ENCODE results near the gene STK33.

Gene STK33

DNA sequence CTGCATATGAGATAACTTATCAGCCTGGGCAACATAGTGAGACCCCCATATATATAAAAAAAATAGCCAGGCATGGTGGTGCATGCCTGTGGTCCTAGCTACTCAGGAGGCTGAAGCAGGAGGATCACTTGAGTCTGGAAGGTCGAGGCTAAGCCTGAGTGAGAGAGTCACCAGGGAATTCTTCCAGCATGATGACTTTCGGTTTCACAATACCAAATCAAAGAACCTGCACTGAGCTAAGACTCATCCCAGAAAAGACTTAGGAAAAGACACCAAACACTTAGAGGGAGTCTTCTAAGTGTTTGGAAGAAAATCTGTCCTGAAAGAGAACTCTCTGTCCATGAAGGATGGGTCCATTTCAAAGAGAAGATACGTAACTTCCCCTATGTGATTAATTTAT lies 12.7 kb downstream of the STK33 start:
- in situ Hi-C loops (cut with HindIII; ENCODE audit: low sequenced_read_pairs): no loop called here
- DNase-seq (ENCODE audit: low read depth): no peak
- TF ChIP-seq, protein P1, sequence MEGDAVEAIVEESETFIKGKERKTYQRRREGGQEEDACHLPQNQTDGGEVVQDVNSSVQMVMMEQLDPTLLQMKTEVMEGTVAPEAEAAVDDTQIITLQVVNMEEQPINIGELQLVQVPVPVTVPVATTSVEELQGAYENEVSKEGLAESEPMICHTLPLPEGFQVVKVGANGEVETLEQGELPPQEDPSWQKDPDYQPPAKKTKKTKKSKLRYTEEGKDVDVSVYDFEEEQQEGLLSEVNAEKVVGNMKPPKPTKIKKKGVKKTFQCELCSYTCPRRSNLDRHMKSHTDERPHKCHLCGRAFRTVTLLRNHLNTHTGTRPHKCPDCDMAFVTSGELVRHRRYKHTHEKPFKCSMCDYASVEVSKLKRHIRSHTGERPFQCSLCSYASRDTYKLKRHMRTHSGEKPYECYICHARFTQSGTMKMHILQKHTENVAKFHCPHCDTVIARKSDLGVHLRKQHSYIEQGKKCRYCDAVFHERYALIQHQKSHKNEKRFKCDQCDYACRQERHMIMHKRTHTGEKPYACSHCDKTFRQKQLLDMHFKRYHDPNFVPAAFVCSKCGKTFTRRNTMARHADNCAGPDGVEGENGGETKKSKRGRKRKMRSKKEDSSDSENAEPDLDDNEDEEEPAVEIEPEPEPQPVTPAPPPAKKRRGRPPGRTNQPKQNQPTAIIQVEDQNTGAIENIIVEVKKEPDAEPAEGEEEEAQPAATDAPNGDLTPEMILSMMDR (IDR thresholded peaks at IDR 0.05; ENCODE audit: low read depth, low read length, missing control alignments): no peak
- no peak overlapping the region for H3K4me3 ChIP-seq (ENCODE audit: low read depth, low read length)

DNA sequence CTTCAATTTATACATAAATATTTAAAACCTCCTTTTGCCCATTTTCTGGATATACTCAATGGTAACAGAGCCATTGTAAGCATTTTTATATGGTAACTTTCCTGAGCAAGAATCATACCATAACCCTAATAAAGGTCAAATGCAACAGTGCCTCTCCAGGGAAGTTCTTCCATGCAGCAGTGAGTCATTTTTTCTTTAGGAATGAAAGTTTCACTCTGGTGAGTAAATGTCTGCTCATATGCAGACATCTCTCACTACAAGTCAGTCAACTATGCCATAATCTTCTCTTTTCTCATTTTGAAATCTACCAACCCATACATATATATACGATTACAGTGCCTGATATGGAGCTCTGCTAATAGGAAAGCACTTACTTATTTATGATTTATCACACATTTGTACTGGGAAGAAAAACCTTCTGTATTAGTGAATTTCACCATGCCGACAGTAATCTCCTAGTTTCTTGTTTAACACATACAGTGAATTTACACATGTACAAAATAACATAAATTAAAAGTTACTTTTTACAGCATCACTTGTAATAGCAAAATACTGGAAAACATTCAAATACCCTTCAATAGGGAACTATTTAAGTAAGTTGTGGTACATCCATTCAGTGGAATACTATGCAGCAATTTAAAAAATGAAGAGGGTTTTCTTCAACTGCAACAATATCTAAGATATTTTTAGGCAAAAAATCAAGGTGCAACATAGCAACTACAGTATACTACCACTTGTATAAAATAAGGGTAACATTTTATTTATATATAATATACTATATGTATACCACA lies 16.0 kb downstream of the STK33 start:
- in situ Hi-C loops (cut with HindIII; ENCODE audit: low sequenced_read_pairs): no loop called here
- no peak for DNase-seq (ENCODE audit: low read depth)
- no peak overlapping the region for H3K4me3 ChIP-seq (ENCODE audit: low read depth, low read length)
- TF ChIP-seq, protein P1 (IDR thresholded peaks at IDR 0.05; ENCODE audit: low read depth, low read length, missing control alignments): no peak

DNA sequence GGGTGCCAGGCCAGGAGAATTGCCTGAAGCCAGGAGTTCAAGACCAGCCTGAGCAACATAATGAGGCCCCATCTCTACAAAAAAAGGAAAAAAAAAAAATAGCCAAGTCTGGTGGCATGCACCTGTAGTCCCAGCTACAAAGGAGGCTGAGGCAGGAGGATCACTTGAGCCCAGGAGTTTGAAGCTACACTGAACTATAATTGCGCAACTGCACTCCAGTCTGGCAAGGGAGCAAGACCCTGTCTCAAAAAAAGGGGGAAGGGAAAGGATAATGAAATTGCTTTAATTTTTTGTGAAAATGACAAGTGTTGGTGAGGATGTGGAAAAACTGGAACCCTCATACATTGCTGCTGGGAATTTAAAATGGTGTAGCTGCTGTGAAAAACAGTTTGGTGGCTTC lies 19.2 kb downstream of the STK33 start:
- DNase-seq (ENCODE audit: low read depth): no peak
- no peak overlapping the region for H3K4me3 ChIP-seq (ENCODE audit: low read depth, low read length)
- TF ChIP-seq, protein P1 (IDR thresholded peaks at IDR 0.05; ENCODE audit: low read depth, low read length, missing control alignments): no peak
- in situ Hi-C loops (cut with HindIII; ENCODE audit: low sequenced_read_pairs): no loop called here

DNA sequence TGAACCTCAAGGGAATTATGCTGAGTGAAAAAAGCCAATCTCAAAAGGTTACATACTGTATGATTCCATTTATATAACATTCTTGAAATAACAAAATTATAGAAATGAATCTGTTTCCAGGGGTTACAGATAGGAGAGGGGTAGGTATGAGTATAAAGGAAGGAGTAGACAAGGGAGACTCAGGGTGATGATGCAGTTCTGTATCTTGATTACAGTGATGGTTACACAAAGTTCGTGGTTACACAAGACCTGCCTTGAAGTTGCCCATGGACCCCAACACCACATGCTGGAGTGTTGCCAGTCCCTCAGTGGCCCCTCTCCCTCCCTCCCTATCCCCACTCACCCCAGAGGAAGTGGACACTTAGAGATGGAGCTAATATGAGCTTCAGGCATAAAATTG lies 20.3 kb downstream of the STK33 start:
- in situ Hi-C loops (cut with HindIII; ENCODE audit: low sequenced_read_pairs): no loop called here
- H3K4me3 ChIP-seq (ENCODE audit: low read depth, low read length): no peak overlapping the region
- TF ChIP-seq, protein P1 (IDR thresholded peaks at IDR 0.05; ENCODE audit: low read depth, low read length, missing control alignments): no peak
- DNase-seq (ENCODE audit: low read depth): no peak

DNA sequence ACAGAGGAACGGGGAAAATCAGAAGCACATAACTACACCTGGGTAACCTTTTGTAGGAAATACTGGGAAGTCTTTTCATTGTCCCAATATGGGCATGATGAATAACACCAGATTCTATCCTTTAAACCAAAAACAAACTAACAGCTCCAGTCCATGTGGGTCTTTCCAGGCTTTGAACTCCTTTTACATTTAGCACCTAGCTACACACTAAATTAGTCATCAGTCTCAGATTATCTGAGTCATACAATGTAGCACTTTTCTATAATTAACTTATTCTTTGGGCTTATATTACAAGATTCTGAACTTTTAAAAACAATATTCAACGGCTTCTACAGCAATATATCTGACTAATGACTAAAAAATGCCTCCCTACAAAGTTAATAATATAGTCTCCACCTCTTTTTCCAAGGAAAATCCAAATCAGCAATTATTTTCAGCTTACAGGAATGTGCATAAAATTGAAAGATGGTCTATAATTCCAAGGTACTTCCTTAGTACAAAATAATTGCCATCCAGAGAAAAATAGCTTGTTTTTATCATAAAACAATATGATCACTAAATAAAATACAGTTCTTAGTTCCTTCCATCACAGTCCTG lies 26.3 kb downstream of the STK33 start:
- in situ Hi-C loops (cut with HindIII; ENCODE audit: low sequenced_read_pairs): no loop called here
- no peak overlapping the region for H3K4me3 ChIP-seq (ENCODE audit: low read depth, low read length)
- TF ChIP-seq, protein P1 (IDR thresholded peaks at IDR 0.05; ENCODE audit: low read depth, low read length, missing control alignments): no peak
- DNase-seq (ENCODE audit: low read depth): peak; percentile 3

DNA sequence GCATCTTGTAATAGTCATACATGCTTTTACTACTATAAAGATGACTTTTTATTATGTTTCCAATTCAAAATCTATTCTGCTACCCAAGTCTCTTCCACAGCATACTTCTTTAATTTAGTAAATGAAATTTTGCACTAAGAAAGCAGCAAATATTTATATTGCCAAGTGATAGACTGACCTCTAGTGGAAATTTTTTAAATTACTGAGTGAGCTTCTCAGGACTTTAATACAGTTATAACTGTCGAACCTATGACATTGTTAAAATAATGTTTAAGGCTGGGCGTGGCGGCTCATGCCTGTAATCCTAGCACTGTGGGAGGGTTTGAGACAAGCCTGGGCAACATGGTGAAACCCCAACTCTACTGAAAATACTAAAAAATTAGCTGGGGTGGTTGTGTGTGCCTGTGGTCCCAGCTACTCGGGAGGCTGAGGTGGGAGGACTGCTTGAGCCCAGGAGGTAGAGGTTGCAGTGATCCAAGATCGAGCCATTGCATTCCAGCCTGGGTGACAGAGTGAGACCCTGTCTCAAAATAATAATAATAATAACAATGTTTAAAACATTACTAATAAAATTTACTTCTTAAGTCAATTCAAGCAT lies 27.3 kb downstream of the STK33 start:
- TF ChIP-seq, protein P1 (IDR thresholded peaks at IDR 0.05; ENCODE audit: low read depth, low read length, missing control alignments): peak; percentile 31
- DNase-seq (ENCODE audit: low read depth): peak; percentile 36
- H3K4me3 ChIP-seq (ENCODE audit: low read depth, low read length): no peak overlapping the region
- in situ Hi-C loops (cut with HindIII; ENCODE audit: low sequenced_read_pairs): no loop called here
